GM18505 (cell line): ENCODE measurements around the gene LRP1.
A peak's percentile ranks its signal among the peaks of the same experiment; 100 is the strongest.
"Not testable (repeated sequence)": the region's sequence is repeated elsewhere in the genome, so short reads cannot be mapped to it uniquely, and the experiment has no call there.

Source experiments
- ATAC-seq: cut with Tn5 transposase; IDR thresholded peaks from one replicate; pipeline ENCODE4 v1.9.1; 2021; ENCODE audit not compliant: unreplicated experiment
- POLR2A ChIP-seq: IDR thresholded peaks from 4 replicates; pipeline ENCODE4 v1.6.1; 2011; ENCODE audit warnings: borderline replicate concordance; ENCODE audit not compliant: insufficient read depth, insufficient read length; ENCODE audit errors: extremely low read depth

LRP1 gene

GRCh38 chr12:57111031-57111734 is 17.1 kb upstream of the LRP1 start, which contains the start of gene STAT6:
TSS of gene STAT6 (minus strand) at chr12:57111362. CDS start at chr12:57108278, 3,084 bp downstream.
- peak; percentile 75 for TF ChIP-seq POLR2A
- ATAC-seq = peak; percentile 39

GRCh38 chr12:57112492-57113294 is 15.6 kb upstream of the LRP1 start:
- ATAC-seq = peak; percentile 51
- no peak for TF ChIP-seq POLR2A

- no peak for TF ChIP-seq POLR2A
- ATAC-seq = no peak
Observed at GRCh38 chr12:57116580-57117281, 11.6 kb upstream of the LRP1 start.

- no peak for TF ChIP-seq POLR2A
- ATAC-seq = no peak
Observed at GRCh38 chr12:57118711-57119271, 9.5 kb upstream of the LRP1 start.

GRCh38 chr12:57119294-57120085 is 8.8 kb upstream of the LRP1 start:
- no peak for ATAC-seq
- TF ChIP-seq POLR2A = no peak

GRCh38 chr12:57120718-57121117 is 7.6 kb upstream of the LRP1 start:
- not testable (repeated sequence) for ATAC-seq

- no peak for TF ChIP-seq POLR2A
- no peak for ATAC-seq
Observed at GRCh38 chr12:57123813-57124212, 4.5 kb upstream of the LRP1 start.

- no peak for ATAC-seq
- TF ChIP-seq POLR2A = no peak
Observed at GRCh38 chr12:57124261-57124877, 3.9 kb upstream of the LRP1 start.

- no peak for ATAC-seq
- no peak for TF ChIP-seq POLR2A
Observed at GRCh38 chr12:57126061-57126460, 2.2 kb upstream of the LRP1 start.

GRCh38 chr12:57126561-57126960 is 1.7 kb upstream of the LRP1 start:
- no peak for ATAC-seq
- no peak for TF ChIP-seq POLR2A

GRCh38 chr12:57127101-57127725 is 1.1 kb upstream of the LRP1 start:
- no peak for ATAC-seq
- TF ChIP-seq POLR2A = no peak
